ENCODE measurements around the gene KCND2.

GRCh38 chr7:120304674-120305073 is 31.7 kb downstream of the KCND2 start:
- TF ChIP-seq POLR2A (IDR thresholded peaks at IDR 0.05): no peak
- TF ChIP-seq CTCF (IDR thresholded peaks at IDR 0.05): no peak
